ENCODE results near the gene PCBP1. TPM values are rescaled to one million over a fixed set of nuclear protein-coding genes. Genes with fewer than 3 reads are reported as not detected.

The PCBP1 gene
- polyA plus RNA-seq, 1 of the 3 experiments (the other 2 are of a cell fraction): 94.0 TPM

GRCh38 chr2:70061317-70061716, 26.0 kb upstream of the PCBP1 start:
- Histone ChIP-seq H3K4me3 (ENCODE audit: low read depth in 2 of 2, low read length in 1 of 2) (no peak overlapping the region), H3K27ac (ENCODE audit: low read depth in 2 of 2, low read length in 1 of 2) (no peak overlapping the region), H3K9ac (no peak overlapping the region), H2AFZ (ENCODE audit: low read depth) (no peak overlapping the region), H3K36me3 (replicated peaks in 1 of 2; ENCODE audit: control insufficient read depth in 1 of 2, insufficient read depth in 2 of 2, low read length in 1 of 2) (peaks cover 16 to 25% of the 10 kb centered on the region in 2 experiments), H3K9me3 (no peaks in the 10 kb centered on the region), H3K4me1 (ENCODE audit: control insufficient read depth in 1 of 2, insufficient read depth in 2 of 2, low read depth in 1 of 2, low read length in 1 of 2) (no peaks in the 10 kb centered on the region), H3K9me2 (no peaks in the 10 kb centered on the region), H3F3A (replicated peaks; ENCODE audit: insufficient read depth) (no peaks in the 10 kb centered on the region), H3K4me2 (no peak overlapping the region), H4K20me1 (ENCODE audit: insufficient read depth) (no peaks in the 10 kb centered on the region), H3K27me3 (ENCODE audit: insufficient read depth) (no peaks in the 10 kb centered on the region), H3K79me2 (ENCODE audit: insufficient read depth) (no peaks in the 10 kb centered on the region)
- CTCF ChIA-PET: interaction anchor here (3.6 kb wide), 1 partner anchor 10 kb away, joined by 13 read pairs; no protein-coding TSS in a partner anchor
- WGBS (ENCODE audit: low lambda C conversion rate): 59% methylated on average over 2 of the region's 2 CpGs
- POLR2A ChIA-PET: no interaction called here
- no peak for DNase-seq
- no peak for TF ChIP-seq POLR2AphosphoS5 (IDR thresholded peaks at IDR 0.05; ENCODE audit: low read depth, low read length)
- TF ChIP-seq, protein P1, sequence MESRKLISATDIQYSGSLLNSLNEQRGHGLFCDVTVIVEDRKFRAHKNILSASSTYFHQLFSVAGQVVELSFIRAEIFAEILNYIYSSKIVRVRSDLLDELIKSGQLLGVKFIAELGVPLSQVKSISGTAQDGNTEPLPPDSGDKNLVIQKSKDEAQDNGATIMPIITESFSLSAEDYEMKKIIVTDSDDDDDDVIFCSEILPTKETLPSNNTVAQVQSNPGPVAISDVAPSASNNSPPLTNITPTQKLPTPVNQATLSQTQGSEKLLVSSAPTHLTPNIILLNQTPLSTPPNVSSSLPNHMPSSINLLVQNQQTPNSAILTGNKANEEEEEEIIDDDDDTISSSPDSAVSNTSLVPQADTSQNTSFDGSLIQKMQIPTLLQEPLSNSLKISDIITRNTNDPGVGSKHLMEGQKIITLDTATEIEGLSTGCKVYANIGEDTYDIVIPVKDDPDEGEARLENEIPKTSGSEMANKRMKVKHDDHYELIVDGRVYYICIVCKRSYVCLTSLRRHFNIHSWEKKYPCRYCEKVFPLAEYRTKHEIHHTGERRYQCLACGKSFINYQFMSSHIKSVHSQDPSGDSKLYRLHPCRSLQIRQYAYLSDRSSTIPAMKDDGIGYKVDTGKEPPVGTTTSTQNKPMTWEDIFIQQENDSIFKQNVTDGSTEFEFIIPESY (IDR thresholded peaks at IDR 0.05; ENCODE audit: borderline replicate concordance, low read depth): no peak

GRCh38 chr2:70062270-70062669, 25.0 kb upstream of the PCBP1 start:
- Histone ChIP-seq H3K9me3 (no peaks in the 10 kb centered on the region), H3F3A (replicated peaks; ENCODE audit: insufficient read depth) (no peaks in the 10 kb centered on the region), H4K20me1 (ENCODE audit: insufficient read depth) (no peaks in the 10 kb centered on the region), H3K9me2 (no peaks in the 10 kb centered on the region), H3K4me1 (ENCODE audit: control insufficient read depth in 1 of 2, insufficient read depth in 2 of 2, low read depth in 1 of 2, low read length in 1 of 2) (no peaks in the 10 kb centered on the region), H3K79me2 (ENCODE audit: insufficient read depth) (no peaks in the 10 kb centered on the region), H3K27me3 (ENCODE audit: insufficient read depth) (no peaks in the 10 kb centered on the region), H3K36me3 (replicated peaks in 1 of 2; ENCODE audit: control insufficient read depth in 1 of 2, insufficient read depth in 2 of 2, low read length in 1 of 2) (peaks cover 20 to 26% of the 10 kb centered on the region in 2 experiments), H3K4me2 (no peak overlapping the region), H2AFZ (ENCODE audit: low read depth) (no peak overlapping the region), H3K9ac (no peak overlapping the region), H3K4me3 (ENCODE audit: low read depth in 2 of 2, low read length in 1 of 2) (no peak overlapping the region), H3K27ac (ENCODE audit: low read depth in 2 of 2, low read length in 1 of 2) (no peak overlapping the region)
- ChIA-PET CTCF (interaction anchor here (1.0 to 4.0 kb wide), 5 partner anchors 9 to 337 kb away, joined by 3 to 24 read pairs (median 3); partner anchors contain the start of gene MXD1), POLR2A (no interaction called here)
- 96% methylated on average over 2 of the region's 2 CpGs for WGBS (ENCODE audit: low lambda C conversion rate)
- DNase-seq: no peak
- TF ChIP-seq MXI1 (IDR thresholded peaks at IDR 0.05; ENCODE audit: low read depth, low read length) (no peak), EZH2phosphoT487 (IDR thresholded peaks at IDR 0.05; ENCODE audit: borderline replicate concordance, low read depth) (no peak), TCF12 (IDR thresholded peaks at IDR 0.05) (no peak), SIN3A (IDR thresholded peaks at IDR 0.05; ENCODE audit: borderline replicate concordance, low read depth, low read length) (no peak), CHD2 (IDR thresholded peaks at IDR 0.05; ENCODE audit: low read length, partially characterized antibody) (no peak), POLR2AphosphoS5 (IDR thresholded peaks at IDR 0.05; ENCODE audit: low read depth, low read length) (no peak), FOXJ3 (CRISPR knock-in tag; IDR thresholded peaks at IDR 0.05) (no peak), RCOR1 (IDR thresholded peaks at IDR 0.05; ENCODE audit: low read length) (no peak), TEAD4 (IDR thresholded peaks at IDR 0.05; ENCODE audit: borderline replicate concordance, insufficient read depth) (no peak), JUND (IDR thresholded peaks at IDR 0.05) (no peak), REST (IDR thresholded peaks at IDR 0.05; ENCODE audit: low read depth, low read length) (no peak), EP300 (IDR thresholded peaks at IDR 0.05; ENCODE audit: borderline replicate concordance in 1 of 2, low read depth in 1 of 2, low read length in 1 of 2) (no peak), GATA2 (CRISPR knock-in tag; IDR thresholded peaks at IDR 0.05) (no peak), GABPA (IDR thresholded peaks at IDR 0.05; ENCODE audit: low read depth) (no peak)
- TF ChIP-seq, protein P2, sequence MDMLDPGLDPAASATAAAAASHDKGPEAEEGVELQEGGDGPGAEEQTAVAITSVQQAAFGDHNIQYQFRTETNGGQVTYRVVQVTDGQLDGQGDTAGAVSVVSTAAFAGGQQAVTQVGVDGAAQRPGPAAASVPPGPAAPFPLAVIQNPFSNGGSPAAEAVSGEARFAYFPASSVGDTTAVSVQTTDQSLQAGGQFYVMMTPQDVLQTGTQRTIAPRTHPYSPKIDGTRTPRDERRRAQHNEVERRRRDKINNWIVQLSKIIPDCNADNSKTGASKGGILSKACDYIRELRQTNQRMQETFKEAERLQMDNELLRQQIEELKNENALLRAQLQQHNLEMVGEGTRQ (IDR thresholded peaks at IDR 0.05; ENCODE audit: borderline replicate concordance, low read depth, low read length): no peak
- TF ChIP-seq, protein P3, sequence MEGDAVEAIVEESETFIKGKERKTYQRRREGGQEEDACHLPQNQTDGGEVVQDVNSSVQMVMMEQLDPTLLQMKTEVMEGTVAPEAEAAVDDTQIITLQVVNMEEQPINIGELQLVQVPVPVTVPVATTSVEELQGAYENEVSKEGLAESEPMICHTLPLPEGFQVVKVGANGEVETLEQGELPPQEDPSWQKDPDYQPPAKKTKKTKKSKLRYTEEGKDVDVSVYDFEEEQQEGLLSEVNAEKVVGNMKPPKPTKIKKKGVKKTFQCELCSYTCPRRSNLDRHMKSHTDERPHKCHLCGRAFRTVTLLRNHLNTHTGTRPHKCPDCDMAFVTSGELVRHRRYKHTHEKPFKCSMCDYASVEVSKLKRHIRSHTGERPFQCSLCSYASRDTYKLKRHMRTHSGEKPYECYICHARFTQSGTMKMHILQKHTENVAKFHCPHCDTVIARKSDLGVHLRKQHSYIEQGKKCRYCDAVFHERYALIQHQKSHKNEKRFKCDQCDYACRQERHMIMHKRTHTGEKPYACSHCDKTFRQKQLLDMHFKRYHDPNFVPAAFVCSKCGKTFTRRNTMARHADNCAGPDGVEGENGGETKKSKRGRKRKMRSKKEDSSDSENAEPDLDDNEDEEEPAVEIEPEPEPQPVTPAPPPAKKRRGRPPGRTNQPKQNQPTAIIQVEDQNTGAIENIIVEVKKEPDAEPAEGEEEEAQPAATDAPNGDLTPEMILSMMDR (IDR thresholded peaks at IDR 0.05): no peak
